ENCODE results near the gene ARHGAP22. TPM values are rescaled to one million over a fixed set of nuclear protein-coding genes. Genes with fewer than 3 reads are reported as not detected.
A peak's percentile ranks its signal among the peaks of the same experiment; 100 is the strongest.

Gene ARHGAP22
- total and polyA plus RNA-seq, 5 donors, result 1.4 to 6.5 (median 5.1) TPM

DNA sequence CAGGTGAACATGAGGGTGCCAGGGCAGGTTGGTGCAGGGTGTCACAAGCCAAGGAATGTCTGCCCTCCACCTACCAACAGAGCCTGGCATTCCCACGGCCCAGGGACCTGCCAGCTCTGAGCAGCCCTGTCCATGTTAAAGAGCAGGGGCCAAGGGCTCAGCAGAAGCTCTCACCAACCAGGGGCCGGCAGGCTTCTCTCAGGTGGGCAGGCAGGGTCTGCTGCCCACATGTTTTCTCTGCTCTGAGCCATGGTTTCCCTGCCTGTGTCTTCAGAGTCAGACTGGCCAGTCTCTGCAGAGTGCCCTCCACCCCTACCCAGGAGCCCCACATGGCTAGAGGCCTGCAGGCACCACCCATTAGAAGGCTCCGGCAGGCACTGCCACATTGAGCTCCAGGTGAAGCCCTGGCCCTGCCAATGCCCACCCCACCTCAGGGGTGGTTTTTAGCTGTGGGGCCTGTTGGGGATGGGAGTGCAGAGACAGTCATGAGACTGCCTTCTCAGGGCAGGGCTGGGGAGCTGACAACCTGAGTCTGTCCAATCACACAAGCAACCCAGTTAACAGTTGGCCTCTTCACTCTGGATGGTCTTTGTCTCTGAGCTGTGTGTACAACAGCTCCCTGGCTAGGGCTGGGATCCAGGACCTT lies 135.9 kb downstream of the ARHGAP22 start:
- intact Hi-C loops (cut with DNase I), result no loop called here
- Histone ChIP-seq H3K27ac (ENCODE audit: low read length) (no peak overlapping the region), H3K4me3 (ENCODE audit: low read length) (no peak overlapping the region), H3K4me1 (ENCODE audit: control insufficient read depth, insufficient read depth, low read length) (peaks cover 3% of the 10 kb centered on the region), H3K27me3 (ENCODE audit: control insufficient read depth, insufficient read depth) (no peaks in the 10 kb centered on the region), H3K9me3 (ENCODE audit: control insufficient read depth, low read length) (no peaks in the 10 kb centered on the region)
- ATAC-seq, result no peak
- DNase-seq, result peak in 1 of 3 donors; percentile 11
- 95% methylated on average over 3 of the region's 3 CpGs for WGBS

GRCh38 chr10:48468130-48468790 lies 136.6 kb downstream of the ARHGAP22 start:
- H3K27me3 ChIP-seq (ENCODE audit: control insufficient read depth, insufficient read depth), result no peaks in the 10 kb centered on the region
- ATAC-seq (no peak), DNase-seq (no peak)
- H3K4me3 ChIP-seq (ENCODE audit: low read length), result no peak overlapping the region
- H3K4me1 ChIP-seq (ENCODE audit: control insufficient read depth, insufficient read depth, low read length), result peaks cover 8% of the 10 kb centered on the region
- H3K9me3 ChIP-seq (ENCODE audit: control insufficient read depth, low read length), result no peaks in the 10 kb centered on the region
- intact Hi-C loops (cut with DNase I), result no loop called here
- WGBS, result 72% methylated on average over 3 of the region's 3 CpGs
- no peak overlapping the region for H3K27ac ChIP-seq (ENCODE audit: low read length)

- H3K4me1 ChIP-seq (ENCODE audit: control insufficient read depth, insufficient read depth, low read length), result peaks cover 11% of the 10 kb centered on the region
These were observed 137.2 kb downstream of the ARHGAP22 start for GRCh38 chr10:48467669-48468068.

DNA sequence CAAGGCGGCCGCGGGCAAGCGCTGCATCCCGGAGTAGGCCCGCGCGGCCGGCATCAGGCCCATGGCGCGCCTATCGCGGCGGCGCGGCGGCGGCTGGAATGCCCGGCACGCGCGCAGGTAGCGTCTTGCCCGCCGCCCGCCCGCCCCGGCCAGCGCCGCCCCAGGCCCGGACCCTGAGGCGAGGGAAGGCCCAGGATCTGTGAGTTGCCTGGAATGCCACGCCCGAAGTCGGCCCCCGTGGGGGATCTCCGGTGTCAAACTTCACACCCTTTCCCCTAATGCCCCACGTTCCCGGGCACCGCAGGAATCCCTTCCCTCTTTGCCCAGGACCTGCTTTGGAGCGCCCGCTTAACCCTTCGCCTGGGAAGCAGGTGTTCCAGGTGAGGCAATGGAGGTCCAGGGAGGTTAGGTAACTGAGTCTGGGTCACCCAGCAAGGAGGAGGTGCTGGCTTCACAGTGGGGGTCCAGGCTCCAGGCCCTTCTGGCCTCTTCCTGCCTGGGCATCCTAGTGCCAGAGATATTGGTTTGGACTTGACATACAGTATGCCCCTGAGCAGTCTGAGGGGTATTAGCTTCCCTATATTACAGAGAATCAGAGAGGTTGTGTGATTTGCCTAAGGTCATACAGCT lies 138.1 kb downstream of the ARHGAP22 start:
- Histone ChIP-seq H3K27ac (ENCODE audit: low read length) (no peak overlapping the region), H3K4me3 (ENCODE audit: low read length) (peak overlapping the region; percentile 17), H3K27me3 (ENCODE audit: control insufficient read depth, insufficient read depth) (no peaks in the 10 kb centered on the region), H3K9me3 (ENCODE audit: control insufficient read depth, low read length) (no peaks in the 10 kb centered on the region), H3K4me1 (ENCODE audit: control insufficient read depth, insufficient read depth, low read length) (peaks cover 11% of the 10 kb centered on the region)
- DNase-seq, result peak in 1 of 3 donors; percentile 28
- intact Hi-C loops (cut with DNase I), result no loop called here
- whole genome bisulfite sequencing, result 26% methylated on average over 43 of the region's 43 CpGs
- no peak for ATAC-seq

More at GRCh38 chr10:48467669-48468068, 137.2 kb downstream of the ARHGAP22 start:
- H3K27ac ChIP-seq (ENCODE audit: low read length), result no peak overlapping the region
- H3K9me3 ChIP-seq (ENCODE audit: control insufficient read depth, low read length), result no peaks in the 10 kb centered on the region
- ATAC-seq (no peak), DNase-seq (no peak)
- intact Hi-C loops (cut with DNase I), result no loop called here
- WGBS, result 82% methylated on average over 4 of the region's 4 CpGs
- no peak overlapping the region for H3K4me3 ChIP-seq (ENCODE audit: low read length)
- no peaks in the 10 kb centered on the region for H3K27me3 ChIP-seq (ENCODE audit: control insufficient read depth, insufficient read depth)

DNA sequence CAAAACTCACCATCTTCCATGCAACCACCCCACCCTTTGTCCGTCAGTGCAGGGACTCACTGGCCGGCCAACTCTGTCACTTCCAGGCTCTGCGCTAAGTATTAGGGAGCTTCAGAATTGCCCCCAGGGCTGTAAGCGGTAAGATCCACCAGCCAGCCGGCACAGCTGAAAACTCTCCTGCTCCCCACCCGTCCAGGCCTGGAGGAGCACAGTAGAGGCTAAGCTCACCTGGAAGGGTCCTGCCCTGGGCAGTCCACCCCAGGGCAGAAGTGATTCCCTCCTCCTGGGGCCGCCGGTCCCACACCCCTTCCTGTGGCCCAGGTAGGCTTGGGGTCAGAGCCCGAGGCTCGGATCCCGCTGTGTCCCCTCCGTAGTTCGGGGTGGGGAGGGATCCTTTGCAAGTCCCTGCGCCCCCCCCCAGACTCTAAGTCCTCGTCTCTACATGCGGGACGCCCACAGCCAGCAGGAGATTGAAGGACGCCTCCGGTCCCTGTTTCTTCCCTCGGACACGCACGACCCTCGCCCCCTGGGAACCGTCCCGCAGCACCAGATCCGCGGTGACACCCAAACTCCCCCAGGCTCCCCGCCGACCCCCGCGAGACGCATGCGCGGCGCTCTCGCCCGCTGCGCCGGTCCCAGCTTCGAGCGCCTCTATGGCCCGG lies 138.9 kb downstream of the ARHGAP22 start:
- Histone ChIP-seq H3K27ac (ENCODE audit: low read length) (peak overlapping the region; percentile 28), H3K9me3 (ENCODE audit: control insufficient read depth, low read length) (no peaks in the 10 kb centered on the region), H3K27me3 (ENCODE audit: control insufficient read depth, insufficient read depth) (no peaks in the 10 kb centered on the region), H3K4me1 (ENCODE audit: control insufficient read depth, insufficient read depth, low read length) (peaks cover 11% of the 10 kb centered on the region), H3K4me3 (ENCODE audit: low read length) (peak overlapping the region; percentile 17)
- DNase-seq (peak in 1 of 3 donors; percentile 49), ATAC-seq (no peak)
- WGBS, result 34% methylated on average over 42 of the region's 42 CpGs
- intact Hi-C loops (cut with DNase I), result no loop called here

- Histone ChIP-seq H3K4me1 (ENCODE audit: control insufficient read depth, insufficient read depth, low read length) (peaks cover 8% of the 10 kb centered on the region), H3K27ac (ENCODE audit: low read length) (peak overlapping the region; percentile 5), H3K27me3 (ENCODE audit: control insufficient read depth, insufficient read depth) (no peaks in the 10 kb centered on the region), H3K9me3 (ENCODE audit: control insufficient read depth, low read length) (no peaks in the 10 kb centered on the region), H3K4me3 (ENCODE audit: low read length) (no peak overlapping the region)
- ATAC-seq (peak; percentile 77 to 81), DNase-seq (peak in 2 of 3 donors; percentile 76 to 83)
- intact Hi-C loops (cut with DNase I), result no loop called here
- WGBS, result 52% methylated on average over 27 of the region's 27 CpGs
These were observed 139.8 kb downstream of the ARHGAP22 start for GRCh38 chr10:48464871-48465736.

DNA sequence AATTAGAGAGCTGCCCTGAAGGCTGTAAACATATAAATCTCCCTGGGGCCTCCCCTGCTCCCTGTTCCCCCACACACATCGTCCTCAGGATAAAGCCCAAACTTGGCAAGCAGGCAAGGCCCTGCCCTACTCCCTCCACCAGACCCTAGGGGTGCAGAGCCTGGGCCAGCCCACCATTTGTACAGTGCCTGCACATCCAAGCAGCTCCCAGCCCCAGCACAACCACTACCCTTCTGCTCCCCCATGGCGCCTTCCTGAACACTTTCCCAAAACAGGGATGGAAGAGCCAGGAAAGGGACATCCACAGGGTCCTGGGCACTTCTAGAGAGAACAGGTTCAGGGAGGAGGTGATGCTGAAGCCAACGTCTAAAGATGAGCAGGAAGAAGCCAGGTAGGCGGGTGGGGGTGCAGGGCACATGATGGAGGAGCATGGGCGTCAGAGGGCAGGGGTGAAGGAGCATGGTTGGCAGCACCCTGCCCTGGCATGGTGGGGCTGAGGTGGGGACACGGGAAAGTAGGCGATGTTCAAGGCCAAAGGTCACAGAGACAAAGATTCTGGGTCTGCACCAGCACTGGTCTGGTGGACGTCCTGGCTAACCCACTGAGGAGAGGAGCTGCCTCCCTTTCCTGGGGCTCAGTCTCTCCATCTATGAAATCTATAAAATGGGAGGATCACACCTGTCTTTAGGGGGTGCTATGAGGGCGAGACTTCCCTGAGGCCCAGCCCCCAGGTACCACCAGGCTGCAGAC lies 140.6 kb downstream of the ARHGAP22 start:
- 85% methylated on average over 9 of the region's 9 CpGs for WGBS
- intact Hi-C loops (cut with DNase I), result no loop called here
- Histone ChIP-seq H3K9me3 (ENCODE audit: control insufficient read depth, low read length) (no peaks in the 10 kb centered on the region), H3K4me3 (ENCODE audit: low read length) (no peak overlapping the region), H3K27ac (ENCODE audit: low read length) (no peak overlapping the region), H3K4me1 (ENCODE audit: control insufficient read depth, insufficient read depth, low read length) (peaks cover 8% of the 10 kb centered on the region), H3K27me3 (ENCODE audit: control insufficient read depth, insufficient read depth) (no peaks in the 10 kb centered on the region)
- no peak for ATAC-seq
- peak in 1 of 3 donors; percentile 37 for DNase-seq

DNA sequence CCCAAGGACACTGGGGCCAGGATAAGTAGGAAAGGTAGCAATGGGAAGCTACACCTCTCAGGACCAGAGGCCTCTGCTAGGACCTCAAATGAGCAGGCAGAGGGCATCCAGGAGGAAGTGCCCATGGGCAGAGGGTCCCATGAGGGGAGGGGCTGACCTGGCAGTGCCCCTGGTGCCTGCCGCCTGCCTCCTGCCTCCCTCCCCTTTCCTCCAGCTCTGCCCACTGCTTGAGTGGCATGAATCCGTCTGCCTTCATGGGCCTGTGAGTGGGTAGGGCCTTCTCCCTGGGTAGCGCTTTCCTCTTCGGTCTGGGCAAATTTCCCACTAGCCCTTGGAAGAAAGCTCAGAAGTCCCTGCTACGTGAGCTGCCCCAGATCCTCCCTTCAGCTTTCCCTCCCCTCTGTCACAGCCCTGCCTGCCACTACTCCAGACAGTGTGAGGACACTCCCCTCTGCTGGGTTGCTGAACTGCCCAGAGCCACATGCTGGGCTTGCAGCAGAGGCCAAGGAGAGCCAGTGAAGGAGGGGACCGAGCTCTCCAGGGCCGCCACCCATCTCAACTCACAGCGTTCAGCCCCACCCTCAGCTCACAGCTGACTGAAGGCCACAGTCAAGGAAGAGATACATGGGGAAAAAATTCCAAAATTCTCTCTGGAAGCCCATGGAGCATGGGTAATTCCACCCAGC lies 141.4 kb downstream of the ARHGAP22 start:
- Histone ChIP-seq H3K4me3 (ENCODE audit: low read length) (no peak overlapping the region), H3K4me1 (ENCODE audit: control insufficient read depth, insufficient read depth, low read length) (peaks cover 8% of the 10 kb centered on the region), H3K9me3 (ENCODE audit: control insufficient read depth, low read length) (no peaks in the 10 kb centered on the region), H3K27ac (ENCODE audit: low read length) (no peak overlapping the region), H3K27me3 (ENCODE audit: control insufficient read depth, insufficient read depth) (no peaks in the 10 kb centered on the region)
- DNase-seq, result peak in 2 of 3 donors; percentile 62
- 42% methylated on average over 8 of the region's 8 CpGs for WGBS
- peak; percentile 40 to 62 for ATAC-seq
- intact Hi-C loops (cut with DNase I), result no loop called here

GRCh38 chr10:48462482-48463020 lies 142.3 kb downstream of the ARHGAP22 start:
- peaks cover 8% of the 10 kb centered on the region for H3K4me1 ChIP-seq (ENCODE audit: control insufficient read depth, insufficient read depth, low read length)
- intact Hi-C loops (cut with DNase I), result no loop called here
- H3K27me3 ChIP-seq (ENCODE audit: control insufficient read depth, insufficient read depth), result no peaks in the 10 kb centered on the region
- no peaks in the 10 kb centered on the region for H3K9me3 ChIP-seq (ENCODE audit: control insufficient read depth, low read length)
- ATAC-seq (no peak), DNase-seq (peak in 1 of 3 donors; percentile 50)
- H3K4me3 ChIP-seq (ENCODE audit: low read length), result no peak overlapping the region
- 86% methylated on average over 5 of the region's 5 CpGs for WGBS
- H3K27ac ChIP-seq (ENCODE audit: low read length), result no peak overlapping the region
